SK-N-SH (cell line): ENCODE measurements around the gene RCSD1. TPM values are rescaled to one million over a fixed set of nuclear protein-coding genes. Genes with fewer than 3 reads are reported as not detected.

Experiments used
- CTCF ChIA-PET: fragments of 300-600, 350-600 bp; formaldehyde crosslinking; extraction: SDS; loops from one replicate; lab custom pipeline; 2021; lab: Yijun Ruan, JAX
- POLR2A ChIA-PET: fragments of 350-600 bp; sonication (Branson Sonifier 250); formaldehyde crosslinking; extraction: SDS; loops from one replicate; lab custom pipeline; 2020; ENCODE audit warnings: antibody characterized with exemption, inconsistent platforms; lab: Yijun Ruan, JAX
- DNase-seq: peaks from one replicate; pipeline ENCODE4 v3.0.0; 2012
- H2AFZ ChIP-seq: fragments of 200-600 bp; sonication (generic); 2 replicates; pipeline ENCODE4 v1.8.1; 2016; ENCODE audit warnings: antibody characterized with exemption, mild to moderate bottlenecking, low read depth
- H3F3A ChIP-seq: fragments of 200-600 bp; sonication (generic); replicated peaks from 2 replicates; pipeline ENCODE3; 2016; ENCODE audit warnings: antibody characterized with exemption, mild to moderate bottlenecking; ENCODE audit not compliant: insufficient read depth
- H3K27ac ChIP-seq, 2 experiments: fragments of 200-500 bp in 1 of 2; fragments of 200-600 bp in 1 of 2; sonication (Bioruptor generic) in 1 of 2; sonication (generic), shearing (Covaris generic) in 1 of 2; 2 replicates each; pipeline versions ENCODE4 v1.5.1 to v1.6.1; 2014 to 2016; ENCODE audit warnings: low read depth in 2 of 2, inconsistent platforms in 1 of 2, low read length in 1 of 2, mild to moderate bottlenecking in 1 of 2, mixed read lengths in 1 of 2
- H3K27me3 ChIP-seq: fragments of 200-600 bp; sonication (generic), shearing (Covaris generic); 2 replicates; pipeline ENCODE4 v1.6.1; 2016; ENCODE audit warnings: mixed run types; ENCODE audit not compliant: insufficient read depth
- H3K36me3 ChIP-seq, 2 experiments: fragments of 200-500 bp in 1 of 2; fragments of 200-600 bp in 1 of 2; sonication (Bioruptor generic) in 1 of 2; sonication (generic) in 1 of 2; replicated peaks in 1 of 2; 2 replicates each; pipeline versions ENCODE3 to v1.5.1; 2014 to 2016; ENCODE audit warnings: low read length in 1 of 2, mild to moderate bottlenecking in 1 of 2; ENCODE audit not compliant: insufficient read depth in 2 of 2, control insufficient read depth in 1 of 2
- H3K4me1 ChIP-seq, 2 experiments: fragments of 200-500 bp in 1 of 2; fragments of 200-600 bp in 1 of 2; sonication (Bioruptor generic) in 1 of 2; sonication (generic), shearing (Covaris generic) in 1 of 2; 2 replicates each; pipeline versions ENCODE4 v1.5.1 to v1.6.1; 2014 to 2016; ENCODE audit warnings: low read depth in 1 of 2, low read length in 1 of 2, mixed run types in 1 of 2; ENCODE audit not compliant: insufficient read depth in 2 of 2, control insufficient read depth in 1 of 2
- H3K4me2 ChIP-seq: fragments of 200-600 bp; sonication (generic), shearing (Covaris generic); 2 replicates; pipeline ENCODE4 v1.6.1; 2017; ENCODE audit warnings: mixed run types
- H3K4me3 ChIP-seq, 2 experiments: fragments of 200-500 bp in 1 of 2; fragments of 200-600 bp in 1 of 2; sonication (Bioruptor generic) in 1 of 2; sonication (generic), shearing (Covaris generic) in 1 of 2; 2 replicates each; pipeline versions ENCODE4 v1.5.1 to v1.8.1; 2014 to 2016; ENCODE audit warnings: low read depth in 2 of 2, inconsistent platforms in 1 of 2, low read length in 1 of 2, mild to moderate bottlenecking in 1 of 2, mixed read lengths in 1 of 2, moderate library complexity in 1 of 2
- H3K79me2 ChIP-seq: fragments of 200-600 bp; sonication (generic); 2 replicates; pipeline ENCODE4 v1.8.1; 2017; ENCODE audit warnings: mild to moderate bottlenecking; ENCODE audit not compliant: insufficient read depth
- H3K9ac ChIP-seq: fragments of 200-600 bp; sonication (generic); 2 replicates; pipeline ENCODE4 v1.6.1; 2017; ENCODE audit warnings: mixed run types
- H3K9me2 ChIP-seq: fragments of 200-600 bp; sonication (generic); 2 replicates; pipeline ENCODE4 v1.6.1; 2017; ENCODE audit warnings: mixed run types
- H3K9me3 ChIP-seq: fragments of 200-600 bp; sonication (generic); 2 replicates; pipeline ENCODE4 v1.6.1; 2017; ENCODE audit warnings: mixed run types, mild to moderate bottlenecking, moderate library complexity
- H4K20me1 ChIP-seq: fragments of 200-600 bp; sonication (generic); 2 replicates; pipeline ENCODE4 v1.6.1; 2017; ENCODE audit warnings: mild to moderate bottlenecking, mixed run types; ENCODE audit not compliant: insufficient read depth
- EP300 ChIP-seq, 2 experiments: IDR thresholded peaks; 2 replicates each; pipeline versions ENCODE4 v1.4.0 to v1.6.1; 2012; ENCODE audit warnings: borderline replicate concordance in 1 of 2, low read depth in 1 of 2, low read length in 1 of 2
- FOSL2 ChIP-seq: IDR thresholded peaks from 2 replicates; pipeline ENCODE4 v1.4.0; 2012; ENCODE audit warnings: low read depth, mild to moderate bottlenecking, moderate library complexity, borderline replicate concordance
- FOXJ3 ChIP-seq: sonication (generic); formaldehyde crosslinking; IDR thresholded peaks from 2 replicates; pipeline ENCODE4 v1.5.1; 2020; ENCODE audit warnings: mild to moderate bottlenecking, missing genetic modification reagents
- FOXM1 ChIP-seq: IDR thresholded peaks from 2 replicates; pipeline ENCODE4 v1.4.0; 2012; ENCODE audit warnings: low read depth, mild to moderate bottlenecking
- GABPA ChIP-seq: IDR thresholded peaks from 2 replicates; pipeline ENCODE4 v1.4.0; 2012; ENCODE audit warnings: low read depth, mild to moderate bottlenecking
- IRF3 ChIP-seq: fragments of 150-350 bp; IDR thresholded peaks from 2 replicates; pipeline ENCODE4 v1.6.1; 2016; ENCODE audit warnings: mild to moderate bottlenecking, low read depth, low read length
- MAX ChIP-seq: IDR thresholded peaks from 2 replicates; pipeline ENCODE4 v1.4.0; 2012; ENCODE audit warnings: low read depth
- PBX3 ChIP-seq: IDR thresholded peaks from 2 replicates; pipeline ENCODE4; 2012
- POLR2AphosphoS5 ChIP-seq: IDR thresholded peaks from 2 replicates; pipeline ENCODE4 v1.6.1; 2012; ENCODE audit warnings: low read depth, low read length
- RCOR1 ChIP-seq: fragments of 150-350 bp; IDR thresholded peaks from 2 replicates; pipeline ENCODE4 v1.6.1; 2017; ENCODE audit warnings: antibody characterized with exemption, low read length
- SIN3A ChIP-seq: IDR thresholded peaks from 2 replicates; pipeline ENCODE4 v1.6.1; 2012; ENCODE audit warnings: low read depth, mild to moderate bottlenecking, low read length, moderate library complexity, borderline replicate concordance
- SMC3 ChIP-seq: IDR thresholded peaks from 2 replicates; pipeline ENCODE4 v1.6.1; 2012; ENCODE audit warnings: low read depth, low read length, improper control_type of control experiment
- TCF12 ChIP-seq: IDR thresholded peaks from 2 replicates; pipeline ENCODE4 v1.4.0; 2012
- TEAD4 ChIP-seq: IDR thresholded peaks from 2 replicates; pipeline ENCODE4 v1.4.0; 2012; ENCODE audit warnings: mild to moderate bottlenecking, borderline replicate concordance; ENCODE audit not compliant: insufficient read depth
- USF1 ChIP-seq: IDR thresholded peaks from 2 replicates; pipeline ENCODE4 v1.4.0; 2012; ENCODE audit warnings: low read depth, borderline replicate concordance
- USF2 ChIP-seq: fragments of 150-350 bp; IDR thresholded peaks from 2 replicates; pipeline ENCODE4 v1.6.1; 2017; ENCODE audit warnings: antibody characterized with exemption, low read length, low read depth, borderline replicate concordance
- YY1 ChIP-seq: IDR thresholded peaks from 2 replicates; pipeline ENCODE4 v1.4.0; 2012; ENCODE audit warnings: low read depth, mild to moderate bottlenecking
- ZBTB33 ChIP-seq: IDR thresholded peaks from 2 replicates; pipeline ENCODE4 v1.4.0; 2012; ENCODE audit warnings: low read depth, borderline replicate concordance
- WGBS: methylation state at CpG from one replicate; pipeline ENCODE4 v1.1.6; 2017; ENCODE audit warnings: low lambda C conversion rate; 5-methylcytosine and 5-hydroxymethylcytosine counted together
- polyA plus RNA-seq, 3 experiments: library from polyadenylated mRNA; depleted of rRNA; stranded (reverse); fragments of >200 nt; gene quantifications; 2 replicates each; pipeline ENCODE4 v1.2.3, GENCODE V29; 2012

Gene RCSD1
- polyA plus RNA-seq, 1 of the 3 experiments (the other 2 are of a cell fraction) = 0.02 TPM

GRCh38 chr1:167582722-167583121, 47.3 kb upstream of the RCSD1 start:
- no peak overlapping the region for H3K4me3 ChIP-seq
- CTCF ChIA-PET = no interaction called here

More at GRCh38 chr1:167582722-167583121, 47.3 kb upstream of the RCSD1 start:
- H3K9ac ChIP-seq = no peak overlapping the region
- H3K9me2 ChIP-seq = no peaks in the 10 kb centered on the region
- no peak overlapping the region for H2AFZ ChIP-seq
- 59% methylated on average over 4 of the region's 4 CpGs for WGBS
- H3F3A ChIP-seq = no peaks in the 10 kb centered on the region
- H3K27ac ChIP-seq = no peak overlapping the region
- H3K27me3 ChIP-seq = no peaks in the 10 kb centered on the region; the same call in 1 of the 2 replicates
- POLR2A ChIA-PET = no interaction called here
- no peak for TF ChIP-seq TCF12
- TF ChIP-seq RCOR1 = no peak
- no peak for TF ChIP-seq POLR2AphosphoS5
- no peak for TF ChIP-seq FOXJ3
- no peak for TF ChIP-seq FOSL2
- TF ChIP-seq ZBTB33 = no peak
- TF ChIP-seq USF1 = no peak
- TF ChIP-seq FOXM1 = no peak
- no peak for TF ChIP-seq SMC3
- no peak for TF ChIP-seq EP300 (IDR thresholded peaks at IDR 0.05; ENCODE audit: borderline replicate concordance in 1 of 2, low read depth in 1 of 2, low read length in 1 of 2)
- TF ChIP-seq MAX = no peak
- TF ChIP-seq IRF3 = no peak
- no peak for TF ChIP-seq TEAD4
- no peak for TF ChIP-seq SIN3A
- TF ChIP-seq GABPA = no peak
- TF ChIP-seq PBX3 = no peak
- TF ChIP-seq YY1 = no peak
- no peak for TF ChIP-seq USF2
- no peak for DNase-seq
- no peaks in the 10 kb centered on the region for H3K9me3 ChIP-seq
- no peaks in the 10 kb centered on the region for H3K36me3 ChIP-seq
- no peaks in the 10 kb centered on the region; a peak in 1 of 4 replicates for H3K4me1 ChIP-seq
- no peak overlapping the region for H3K4me2 ChIP-seq
- H3K79me2 ChIP-seq = no peaks in the 10 kb centered on the region
- H4K20me1 ChIP-seq = no peaks in the 10 kb centered on the region
